Stimulated activated CD8-positive, alpha-beta memory T cell treated with anti-CD3 and anti-CD28 coated beads, Interleukin-4, amount 100 ng/mL, for 1 hour (primary cell): ENCODE measurements around the gene FGF21.

Experiments
- DNase-seq, 2 donors: peaks; one replicate each; pipeline ENCODE4 v3.0.0-alpha.2; 2020; ENCODE audit warnings: low read depth in 2 of 2, low spot score in 1 of 2

Gene FGF21

GRCh38 chr19:48728911-48729664, 26.2 kb upstream of the FGF21 start:
- DNase-seq = no peak

DNA sequence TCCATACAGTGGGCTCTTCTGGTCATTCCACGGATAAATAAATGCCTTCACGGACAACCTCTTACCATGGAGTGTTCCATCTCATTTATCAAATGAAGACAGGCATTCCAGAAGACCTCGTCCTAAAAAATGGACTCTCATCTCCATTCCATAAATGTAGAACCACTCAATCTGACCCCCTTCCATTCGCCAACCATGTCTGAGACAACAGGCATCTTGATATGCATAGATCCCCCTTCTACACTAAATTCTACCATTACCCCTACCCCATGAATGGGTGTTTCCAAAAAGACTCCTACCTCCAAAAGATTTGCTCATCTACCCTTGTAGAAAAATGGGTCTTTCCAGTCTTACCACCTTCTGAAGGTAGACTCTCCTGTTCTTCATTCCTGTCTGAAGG, 23.9 kb upstream of the FGF21 start:
- DNase-seq = no peak

GRCh38 chr19:48734625-48735024, 20.7 kb upstream of the FGF21 start:
- no peak for DNase-seq

DNA sequence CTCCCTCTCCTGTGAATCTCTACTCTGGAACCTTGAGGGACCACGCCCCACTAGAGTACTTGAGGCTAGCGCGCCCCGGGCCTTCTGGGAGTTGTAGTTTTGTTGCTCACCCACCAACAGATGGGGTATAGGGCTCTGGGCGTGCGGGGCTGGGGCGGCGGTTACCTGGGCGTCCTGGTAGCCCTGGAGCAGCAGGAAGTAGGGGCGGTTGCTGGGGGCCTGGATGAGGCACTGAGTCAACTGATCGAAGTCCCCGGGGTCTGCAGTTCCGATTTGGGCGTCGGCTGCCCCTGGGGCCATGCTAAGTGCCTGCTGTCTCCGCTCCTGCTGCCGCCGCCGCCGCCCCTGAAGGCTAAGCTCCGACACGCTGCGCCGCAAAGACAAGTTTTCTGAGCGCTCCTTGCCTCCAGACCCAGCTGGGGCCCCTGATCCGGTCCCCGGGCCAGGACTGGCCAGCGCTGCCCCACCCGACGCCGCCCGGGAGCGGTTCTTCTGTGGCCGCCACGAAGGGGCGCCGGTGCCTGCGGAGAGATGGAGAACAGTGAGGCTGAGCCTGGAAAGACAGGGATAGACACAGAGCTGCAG, 20.2 kb upstream of the FGF21 start:
- DNase-seq = no peak

DNA sequence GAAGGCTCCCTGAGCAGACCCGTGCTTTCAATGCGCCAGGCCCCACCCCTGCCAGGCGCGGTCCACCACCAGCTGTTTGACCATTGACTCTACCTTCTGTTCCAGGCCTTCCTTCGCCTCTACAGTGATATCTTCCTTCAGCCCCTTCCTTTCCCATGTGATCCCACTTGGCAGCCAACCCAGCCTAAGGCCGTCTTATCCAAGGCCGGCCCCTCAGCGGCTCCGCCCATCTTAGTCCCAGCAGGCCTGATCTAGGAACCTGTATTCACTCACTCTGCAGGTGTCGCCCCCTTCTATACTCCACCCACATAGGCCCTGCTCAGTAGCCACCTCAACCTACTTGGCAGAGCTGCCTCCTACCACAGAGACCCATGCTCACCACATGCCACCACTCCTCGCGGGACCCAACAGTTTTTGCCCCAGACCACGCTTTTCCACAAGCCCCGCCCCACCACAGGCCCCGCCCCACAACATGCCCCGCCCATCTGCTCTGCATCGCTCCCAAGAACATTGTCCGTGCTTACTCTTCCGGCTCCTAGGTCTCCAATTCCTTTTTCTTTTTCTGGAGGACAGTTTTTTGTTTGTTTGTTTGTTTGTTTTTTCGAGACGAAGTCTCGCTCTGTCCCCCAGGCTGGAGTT, 17.8 kb upstream of the FGF21 start:
- no peak for DNase-seq

DNA sequence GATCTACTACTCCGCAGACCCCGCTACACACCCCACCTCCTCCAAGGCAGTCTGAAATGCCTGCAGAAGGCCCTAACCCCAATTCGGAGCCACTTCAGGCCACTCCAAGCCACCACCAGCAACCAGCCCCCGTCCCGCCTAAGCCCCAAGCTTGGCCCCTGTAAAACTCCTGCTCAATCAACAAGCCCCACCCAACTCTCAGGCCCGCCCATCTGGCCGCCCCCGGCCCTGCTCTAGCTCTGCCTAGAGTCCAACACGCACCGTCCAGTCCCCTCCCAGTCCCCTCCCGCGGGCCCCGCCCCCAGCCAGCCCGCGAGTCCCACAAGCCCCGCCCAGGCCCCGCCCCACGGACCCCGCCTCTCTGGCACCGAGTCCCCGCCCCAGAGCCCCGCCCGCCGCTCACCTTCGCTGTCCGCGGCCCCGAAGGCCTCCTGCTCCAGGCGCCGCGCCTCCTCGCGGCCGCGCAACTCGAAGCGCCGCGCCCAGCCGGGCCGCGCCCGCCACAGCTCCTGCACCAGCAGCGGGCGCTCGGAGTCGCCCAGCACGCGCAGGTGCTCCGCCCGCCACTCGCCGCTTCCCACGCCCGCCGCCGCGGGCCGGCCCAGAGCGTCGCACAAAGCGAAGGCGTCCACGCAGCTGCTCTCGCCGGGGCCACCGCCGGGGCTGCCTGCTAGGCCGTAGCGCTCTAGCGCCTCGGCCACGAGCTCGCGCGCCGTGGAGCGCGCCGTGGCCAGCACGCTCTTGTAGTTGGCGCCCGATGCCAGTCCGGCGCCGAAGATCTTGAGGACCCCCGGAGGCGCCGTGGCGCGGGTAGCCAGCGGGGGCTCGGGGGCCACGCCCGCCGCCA, 16.5 kb upstream of the FGF21 start:
- DNase-seq = peak; percentile 86 to 87

GRCh38 chr19:48739404-48740163, 15.7 kb upstream of the FGF21 start:
- DNase-seq = no peak

- no peak for DNase-seq
These were observed 15.0 kb upstream of the FGF21 start, which contains the start of gene RASIP1 for GRCh38 chr19:48740164-48740972. Gene RASIP1, minus strand, starts transcription at chr19:48740610. Its CDS starts 328 bp downstream, at chr19:48740282.

GRCh38 chr19:48741129-48741999, 14.0 kb upstream of the FGF21 start:
- no peak for DNase-seq

DNA sequence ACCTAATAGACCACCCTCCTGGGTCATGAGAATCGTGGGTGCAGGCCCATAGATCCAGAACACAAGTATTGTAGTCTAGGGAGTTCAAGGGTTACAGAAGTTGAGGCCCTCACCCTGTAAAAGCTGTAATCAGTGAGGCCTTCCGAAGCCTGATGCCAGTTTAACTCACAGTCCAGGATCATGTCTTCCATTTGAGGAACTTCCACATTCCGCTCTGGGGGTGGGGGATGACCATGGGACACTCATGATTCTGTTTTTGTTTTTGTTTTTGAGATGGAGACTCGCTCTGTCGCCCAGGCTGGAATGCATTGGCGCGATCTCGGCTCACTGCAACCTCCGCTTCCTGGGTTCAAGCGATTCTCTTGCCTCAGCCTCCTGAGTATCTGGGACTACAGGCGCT, 13.2 kb upstream of the FGF21 start:
- no peak for DNase-seq

GRCh38 chr19:48745208-48745995, 9.9 kb upstream of the FGF21 start:
- no peak for DNase-seq

GRCh38 chr19:48746110-48746509, 9.2 kb upstream of the FGF21 start:
- DNase-seq = no peak

- DNase-seq = no peak
These were observed 8.4 kb upstream of the FGF21 start, which contains the start of gene IZUMO1 for GRCh38 chr19:48746738-48747575. Gene IZUMO1, minus strand, starts transcription at chr19:48746909. Its CDS starts 1,050 bp downstream, at chr19:48745859.

GRCh38 chr19:48749571-48750198, 5.6 kb upstream of the FGF21 start:
- DNase-seq = no peak

DNA sequence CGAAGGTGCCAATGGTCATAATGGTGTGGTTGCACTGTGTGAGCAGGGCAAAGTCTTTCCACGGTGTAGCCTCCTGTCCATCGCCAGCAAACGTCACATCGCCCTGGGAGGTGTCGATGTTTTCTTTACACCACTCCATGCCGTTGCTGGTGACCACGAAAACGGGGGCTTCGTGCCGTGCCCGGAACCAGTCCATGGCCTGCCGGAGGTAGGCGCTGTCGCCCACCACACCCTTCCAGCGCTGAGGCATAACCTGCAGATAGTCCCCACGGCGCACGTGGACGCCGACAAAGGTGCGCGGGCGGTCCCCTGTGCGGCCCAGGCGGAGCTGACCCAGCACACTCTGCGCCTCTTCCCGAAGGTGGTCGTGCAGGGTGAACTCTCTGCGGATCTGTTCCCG, 5.0 kb upstream of the FGF21 start:
- DNase-seq = no peak

GRCh38 chr19:48750771-48751504, 4.4 kb upstream of the FGF21 start:
- no peak for DNase-seq
